ENCODE results near the gene ROR2.

ROR2 gene

DNA sequence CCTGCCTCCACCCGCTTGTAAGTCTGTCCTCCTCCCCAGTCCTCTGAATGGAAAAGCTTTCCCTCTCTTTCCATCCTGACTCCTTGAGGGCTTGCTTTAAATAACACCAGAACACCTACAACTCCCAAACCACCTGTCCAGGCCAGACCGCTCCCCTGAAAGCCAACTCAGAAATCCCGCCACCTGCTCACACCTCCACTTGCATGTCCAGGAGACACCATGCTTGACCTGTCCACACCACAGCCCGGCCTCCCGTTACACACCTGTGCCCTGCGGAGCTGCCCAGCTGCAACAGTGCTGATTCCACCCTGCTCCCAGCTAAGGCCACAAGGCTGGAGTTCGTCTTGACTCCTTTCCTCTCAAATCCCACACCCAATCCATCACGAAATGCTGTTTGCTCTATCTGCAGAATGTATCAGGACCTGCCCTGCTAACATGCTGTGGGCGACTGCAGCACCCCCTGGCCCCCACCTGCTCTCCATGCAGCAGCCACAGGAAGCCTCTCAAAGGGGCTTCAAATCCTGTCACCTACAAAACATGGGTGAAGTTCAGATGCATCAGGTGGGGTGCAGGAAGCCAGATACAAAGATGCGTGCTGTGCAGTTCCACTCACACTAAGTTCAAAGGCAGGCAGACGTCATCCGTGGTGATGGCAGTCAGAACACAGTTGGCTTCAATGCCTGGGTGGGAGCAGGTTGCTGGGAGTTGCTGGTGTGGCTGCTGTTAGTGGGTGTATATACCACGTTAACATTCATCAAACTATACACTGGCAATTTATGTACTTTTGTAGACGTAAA lies 166.0 kb downstream of the ROR2 start:
- Histone ChIP-seq H3K4me1 (ENCODE audit: control insufficient read depth, insufficient read depth, low read length) (peaks cover 17% of the 10 kb centered on the region), H3K27me3 (ENCODE audit: control insufficient read depth, insufficient read depth, low read length) (no peaks in the 10 kb centered on the region), H3K9ac (ENCODE audit: low read length) (no peak overlapping the region), H3K4me3 (ENCODE audit: low read length) (no peak overlapping the region), H3K36me3 (ENCODE audit: control insufficient read depth, insufficient read depth, low read length) (no peaks in the 10 kb centered on the region), H3K27ac (ENCODE audit: low read depth, low read length) (peak overlapping the region; percentile 24)

- no peak overlapping the region for H3K9ac ChIP-seq (ENCODE audit: low read length)
- H3K4me1 ChIP-seq (ENCODE audit: control insufficient read depth, insufficient read depth, low read length), result peaks cover 17% of the 10 kb centered on the region
- H3K27me3 ChIP-seq (ENCODE audit: control insufficient read depth, insufficient read depth, low read length), result no peaks in the 10 kb centered on the region
- peak overlapping the region; percentile 74 for H3K27ac ChIP-seq (ENCODE audit: low read depth, low read length)
- no peaks in the 10 kb centered on the region for H3K36me3 ChIP-seq (ENCODE audit: control insufficient read depth, insufficient read depth, low read length)
- H3K4me3 ChIP-seq (ENCODE audit: low read length), result no peak overlapping the region
These were observed 166.6 kb downstream of the ROR2 start for GRCh38 chr9:91783411-91783810.

DNA sequence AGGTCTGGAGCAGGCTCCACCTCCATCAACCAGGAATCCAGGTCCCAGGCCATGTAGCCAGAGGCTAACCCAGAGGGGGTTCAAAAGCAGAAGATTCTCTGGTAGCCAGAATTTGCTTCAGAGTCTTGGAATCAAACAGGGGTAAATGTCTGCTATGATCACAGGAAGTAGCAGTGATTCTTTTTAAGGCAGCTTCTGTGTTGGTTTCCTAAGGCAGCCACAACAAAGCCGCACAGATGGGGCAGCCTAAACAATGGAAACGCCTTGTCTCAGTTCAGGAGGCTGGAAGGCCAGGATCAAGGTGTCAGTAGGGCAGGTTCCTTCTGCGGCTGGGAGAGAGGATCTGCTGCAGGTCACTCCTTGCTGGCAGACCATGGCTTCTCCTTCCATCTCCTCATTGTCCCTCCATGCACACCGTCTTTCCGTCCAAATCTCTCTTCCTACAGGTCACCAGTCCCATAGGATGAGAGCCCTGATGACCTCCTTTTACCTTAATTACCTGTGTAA lies 167.3 kb downstream of the ROR2 start:
- Histone ChIP-seq H3K27ac (ENCODE audit: low read depth, low read length) (peak overlapping the region; percentile 74), H3K36me3 (ENCODE audit: control insufficient read depth, insufficient read depth, low read length) (no peaks in the 10 kb centered on the region), H3K27me3 (ENCODE audit: control insufficient read depth, insufficient read depth, low read length) (no peaks in the 10 kb centered on the region), H3K9ac (ENCODE audit: low read length) (no peak overlapping the region), H3K4me3 (ENCODE audit: low read length) (no peak overlapping the region), H3K4me1 (ENCODE audit: control insufficient read depth, insufficient read depth, low read length) (peaks cover 17% of the 10 kb centered on the region)

- H3K27ac ChIP-seq (ENCODE audit: low read depth, low read length), result peak overlapping the region; percentile 42
- H3K9ac ChIP-seq (ENCODE audit: low read length), result no peak overlapping the region
- H3K27me3 ChIP-seq (ENCODE audit: control insufficient read depth, insufficient read depth, low read length), result no peaks in the 10 kb centered on the region
- H3K4me1 ChIP-seq (ENCODE audit: control insufficient read depth, insufficient read depth, low read length), result peaks cover 18% of the 10 kb centered on the region
- no peak overlapping the region for H3K4me3 ChIP-seq (ENCODE audit: low read length)
- H3K36me3 ChIP-seq (ENCODE audit: control insufficient read depth, insufficient read depth, low read length), result no peaks in the 10 kb centered on the region
These were observed 168.1 kb downstream of the ROR2 start for GRCh38 chr9:91781906-91782305.

DNA sequence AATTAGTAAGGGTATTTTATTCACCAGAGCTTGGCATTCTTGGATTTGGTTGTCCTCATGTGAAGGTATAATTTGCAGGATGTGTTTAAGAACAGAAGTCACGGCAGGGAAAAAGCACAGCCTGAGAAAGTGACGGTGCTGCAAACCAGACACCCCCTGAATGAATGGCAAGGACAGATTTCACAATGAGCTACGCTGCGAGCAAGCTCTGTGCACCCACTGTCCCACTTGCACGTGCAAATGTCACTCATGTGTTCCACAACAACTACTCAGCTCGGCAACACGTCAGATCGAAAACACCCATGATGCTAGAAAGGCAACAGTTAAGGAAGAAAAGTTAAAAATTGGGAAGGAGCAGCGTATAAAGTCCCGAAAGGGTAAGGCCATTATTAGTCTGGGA lies 168.9 kb downstream of the ROR2 start:
- H3K27me3 ChIP-seq (ENCODE audit: control insufficient read depth, insufficient read depth, low read length), result no peaks in the 10 kb centered on the region
- H3K4me3 ChIP-seq (ENCODE audit: low read length), result no peak overlapping the region
- no peak overlapping the region for H3K27ac ChIP-seq (ENCODE audit: low read depth, low read length)
- H3K36me3 ChIP-seq (ENCODE audit: control insufficient read depth, insufficient read depth, low read length), result no peaks in the 10 kb centered on the region
- H3K4me1 ChIP-seq (ENCODE audit: control insufficient read depth, insufficient read depth, low read length), result peaks cover 18% of the 10 kb centered on the region
- no peak overlapping the region for H3K9ac ChIP-seq (ENCODE audit: low read length)

DNA sequence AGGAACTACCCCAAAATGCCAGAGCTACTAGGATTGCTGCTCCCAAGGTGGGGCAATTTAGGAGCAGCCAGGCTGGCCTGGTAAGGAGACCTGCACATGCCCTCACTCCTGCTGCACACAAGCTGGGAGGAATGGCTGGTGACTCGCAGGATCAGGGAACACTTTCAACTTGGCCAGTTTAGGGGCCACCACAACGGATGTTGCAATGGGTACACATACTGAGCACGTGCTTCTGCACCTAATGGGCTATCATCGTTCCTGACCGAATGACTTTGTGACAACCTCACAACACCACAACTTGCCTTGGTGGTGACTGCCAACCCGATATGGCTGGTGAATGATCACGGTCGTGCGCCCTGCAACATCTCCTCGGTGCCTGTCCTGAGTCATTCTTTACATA lies 172.0 kb downstream of the ROR2 start:
- H3K36me3 ChIP-seq (ENCODE audit: control insufficient read depth, insufficient read depth, low read length), result no peaks in the 10 kb centered on the region
- no peaks in the 10 kb centered on the region for H3K27me3 ChIP-seq (ENCODE audit: control insufficient read depth, insufficient read depth, low read length)
- H3K4me3 ChIP-seq (ENCODE audit: low read length), result no peak overlapping the region
- H3K9ac ChIP-seq (ENCODE audit: low read length), result no peak overlapping the region
- H3K27ac ChIP-seq (ENCODE audit: low read depth, low read length), result no peak overlapping the region
- peaks cover 20% of the 10 kb centered on the region for H3K4me1 ChIP-seq (ENCODE audit: control insufficient read depth, insufficient read depth, low read length)

GRCh38 chr9:91777292-91777830 lies 172.7 kb downstream of the ROR2 start:
- H3K27ac ChIP-seq (ENCODE audit: low read depth, low read length), result no peak overlapping the region

DNA sequence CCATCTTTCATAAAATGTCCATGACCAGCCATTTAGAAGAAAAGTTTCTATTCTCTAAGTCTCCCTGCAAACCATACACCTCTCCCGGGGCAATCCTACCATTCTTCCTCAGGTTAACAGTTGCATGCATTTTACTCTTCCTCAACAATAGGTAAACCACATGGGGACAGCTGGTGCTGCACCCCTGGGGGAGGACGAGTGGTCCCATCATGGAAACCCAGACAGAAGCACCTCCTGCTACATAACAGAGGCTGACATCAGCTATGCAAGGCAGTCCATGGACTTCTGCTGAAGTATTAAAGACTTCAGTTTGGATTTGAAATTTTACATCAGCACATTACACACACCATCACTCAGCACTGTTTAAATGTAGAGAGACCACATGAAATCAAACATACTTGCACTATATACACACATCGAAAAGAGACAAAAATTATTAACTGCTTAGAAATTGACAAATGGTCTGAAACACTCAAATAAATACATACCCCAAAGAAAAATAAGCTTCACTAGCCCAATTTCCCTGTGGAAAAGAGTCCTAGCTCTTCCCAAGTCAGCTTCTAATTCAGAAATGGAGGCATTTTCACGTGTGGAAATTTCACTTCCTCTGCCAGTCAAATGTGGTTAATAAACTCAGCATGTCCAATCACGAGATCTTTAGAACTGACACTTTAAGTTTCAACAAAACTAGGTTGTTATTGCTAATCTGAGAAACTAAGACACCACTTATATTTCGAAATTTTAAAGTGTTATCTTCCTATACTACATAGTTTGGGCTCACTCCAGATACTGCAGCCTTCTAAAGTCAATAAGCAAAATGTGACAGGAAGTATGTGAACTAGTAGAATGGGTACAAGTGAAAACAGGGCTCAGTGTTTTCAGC lies 173.4 kb downstream of the ROR2 start:
- H3K27ac ChIP-seq (ENCODE audit: low read depth, low read length), result no peak overlapping the region
- no peak overlapping the region for H3K9ac ChIP-seq (ENCODE audit: low read length)
- no peaks in the 10 kb centered on the region for H3K36me3 ChIP-seq (ENCODE audit: control insufficient read depth, insufficient read depth, low read length)

More at GRCh38 chr9:91777292-91777830, 172.7 kb downstream of the ROR2 start:
- Histone ChIP-seq H3K9ac (ENCODE audit: low read length) (no peak overlapping the region), H3K4me3 (ENCODE audit: low read length) (no peak overlapping the region), H3K36me3 (ENCODE audit: control insufficient read depth, insufficient read depth, low read length) (no peaks in the 10 kb centered on the region), H3K27me3 (ENCODE audit: control insufficient read depth, insufficient read depth, low read length) (no peaks in the 10 kb centered on the region), H3K4me1 (ENCODE audit: control insufficient read depth, insufficient read depth, low read length) (peaks cover 25% of the 10 kb centered on the region)

GRCh38 chr9:91775708-91776028 lies 174.4 kb downstream of the ROR2 start:
- H3K36me3 ChIP-seq (ENCODE audit: control insufficient read depth, insufficient read depth, low read length), result no peaks in the 10 kb centered on the region
- no peak overlapping the region for H3K9ac ChIP-seq (ENCODE audit: low read length)
- H3K4me1 ChIP-seq (ENCODE audit: control insufficient read depth, insufficient read depth, low read length), result peaks cover 38% of the 10 kb centered on the region
- no peaks in the 10 kb centered on the region for H3K27me3 ChIP-seq (ENCODE audit: control insufficient read depth, insufficient read depth, low read length)
- H3K27ac ChIP-seq (ENCODE audit: low read depth, low read length), result peak overlapping the region; percentile 7
- no peak overlapping the region for H3K4me3 ChIP-seq (ENCODE audit: low read length)

More for the DNA sequence above, 173.4 kb downstream of the ROR2 start:
- no peaks in the 10 kb centered on the region for H3K27me3 ChIP-seq (ENCODE audit: control insufficient read depth, insufficient read depth, low read length)
- no peak overlapping the region for H3K4me3 ChIP-seq (ENCODE audit: low read length)
- H3K4me1 ChIP-seq (ENCODE audit: control insufficient read depth, insufficient read depth, low read length), result peaks cover 33% of the 10 kb centered on the region

DNA sequence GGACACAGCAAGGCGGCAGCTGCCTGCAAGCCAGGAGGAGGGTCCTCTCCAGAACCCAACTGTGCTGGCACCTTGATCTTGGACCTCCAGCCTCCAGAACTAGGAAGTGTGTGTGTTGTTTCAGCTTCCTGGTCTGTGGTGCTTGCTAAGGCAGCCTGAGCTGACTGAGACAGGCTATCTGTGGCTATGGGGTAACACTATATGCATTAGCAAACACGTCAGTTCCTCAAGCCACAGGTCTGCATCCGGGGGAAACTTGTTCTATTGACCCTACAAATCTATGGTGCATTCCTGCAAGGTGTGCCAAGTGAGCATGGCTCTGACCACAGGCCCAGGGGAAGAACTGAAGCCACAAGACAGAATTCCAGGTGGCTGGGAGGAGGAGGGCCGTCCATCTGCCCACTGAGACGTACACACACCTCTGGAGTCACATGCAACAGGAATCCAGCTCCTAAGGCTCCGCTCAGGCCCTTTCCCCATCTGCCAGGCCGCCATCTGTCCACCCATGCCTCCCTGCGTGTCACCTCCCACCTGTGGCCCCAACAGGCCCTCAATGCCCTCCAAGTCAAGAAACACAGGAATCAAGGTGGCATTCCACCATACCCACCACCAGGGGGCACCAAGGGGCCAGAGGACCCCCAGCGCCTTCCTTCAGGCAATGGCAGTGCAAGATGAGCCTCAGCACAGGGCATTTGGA lies 174.9 kb downstream of the ROR2 start:
- Histone ChIP-seq H3K4me1 (ENCODE audit: control insufficient read depth, insufficient read depth, low read length) (peaks cover 43% of the 10 kb centered on the region), H3K27ac (ENCODE audit: low read depth, low read length) (peak overlapping the region; percentile 7), H3K36me3 (ENCODE audit: control insufficient read depth, insufficient read depth, low read length) (no peaks in the 10 kb centered on the region), H3K9ac (ENCODE audit: low read length) (no peak overlapping the region), H3K27me3 (ENCODE audit: control insufficient read depth, insufficient read depth, low read length) (no peaks in the 10 kb centered on the region), H3K4me3 (ENCODE audit: low read length) (no peak overlapping the region)

DNA sequence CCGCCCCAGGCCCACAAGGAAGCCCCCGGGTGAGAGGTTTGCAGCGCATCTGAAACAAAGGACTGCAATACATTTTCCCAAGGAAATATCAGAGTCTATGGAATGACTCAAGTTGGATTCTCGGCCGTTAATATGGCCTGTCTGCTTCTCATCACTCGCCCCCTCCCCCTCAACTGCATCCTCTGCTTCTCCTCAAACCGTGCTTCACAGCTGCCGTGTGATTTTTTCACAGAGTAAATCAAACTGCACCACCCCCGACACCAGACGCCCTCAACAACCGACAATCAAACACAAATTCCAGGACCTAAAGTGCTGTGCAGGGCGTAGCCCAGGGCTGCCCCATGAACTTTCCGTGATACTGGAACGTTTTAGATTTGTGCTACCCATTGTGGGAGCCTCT lies 176.9 kb downstream of the ROR2 start:
- H3K36me3 ChIP-seq (ENCODE audit: control insufficient read depth, insufficient read depth, low read length), result no peaks in the 10 kb centered on the region
- no peak overlapping the region for H3K9ac ChIP-seq (ENCODE audit: low read length)
- peak overlapping the region; percentile 57 for H3K27ac ChIP-seq (ENCODE audit: low read depth, low read length)
- no peak overlapping the region for H3K4me3 ChIP-seq (ENCODE audit: low read length)
- peaks cover 47% of the 10 kb centered on the region for H3K4me1 ChIP-seq (ENCODE audit: control insufficient read depth, insufficient read depth, low read length)
- no peaks in the 10 kb centered on the region for H3K27me3 ChIP-seq (ENCODE audit: control insufficient read depth, insufficient read depth, low read length)

GRCh38 chr9:91771864-91772263 lies 178.2 kb downstream of the ROR2 start:
- H3K27ac ChIP-seq (ENCODE audit: low read depth, low read length), result peak overlapping the region; percentile 66
- no peak overlapping the region for H3K9ac ChIP-seq (ENCODE audit: low read length)
- H3K27me3 ChIP-seq (ENCODE audit: control insufficient read depth, insufficient read depth, low read length), result no peaks in the 10 kb centered on the region
- no peaks in the 10 kb centered on the region for H3K36me3 ChIP-seq (ENCODE audit: control insufficient read depth, insufficient read depth, low read length)
- H3K4me3 ChIP-seq (ENCODE audit: low read length), result no peak overlapping the region
- peaks cover 46% of the 10 kb centered on the region for H3K4me1 ChIP-seq (ENCODE audit: control insufficient read depth, insufficient read depth, low read length)
